Measurements from ENCODE around the gene CAVIN4. TPM values are rescaled to one million over a fixed set of nuclear protein-coding genes. Genes with fewer than 3 reads are reported as not detected.

The CAVIN4 gene
- total and polyA plus RNA-seq, 2 experiments from 2014 or later, result 0.65 to 1.7 TPM

GRCh38 chr9:100573655-100574260 is 4.1 kb upstream of the CAVIN4 start:
- in situ Hi-C loops (cut with MboI), result no loop called here
- peaks cover 55% of the 10 kb centered on the region for H3K4me1 ChIP-seq (ENCODE audit: insufficient read depth)
- peak; percentile 23 for DNase-seq
- no peaks in the 10 kb centered on the region for H3K27me3 ChIP-seq (replicated peaks; ENCODE audit: insufficient read depth)
- H3K36me3 ChIP-seq (ENCODE audit: low read depth), result 0 out of 2 replicates have a peak, but pooled peaks cover 5% of the 10 kb centered on the region
- H4K20me1 ChIP-seq (ENCODE audit: insufficient read depth), result no peaks in the 10 kb centered on the region
- no peaks in the 10 kb centered on the region for H3K9me3 ChIP-seq (ENCODE audit: low read depth)
- H3K9ac ChIP-seq, result no peak overlapping the region
- H2AFZ ChIP-seq, result no peak overlapping the region
- H3K27ac ChIP-seq, result no peak overlapping the region
- no peak for TF ChIP-seq EZH2 (IDR thresholded peaks at IDR 0.05; ENCODE audit: insufficient read depth, poor library complexity, severe bottlenecking)
- TF ChIP-seq EZH2phosphoT487 (IDR thresholded peaks at IDR 0.05; ENCODE audit: insufficient read depth, low read depth), result no peak
- 97 to 99% methylated on average over 3 of the region's 3 CpGs for whole genome bisulfite sequencing, 2 experiments (ENCODE audit: low coverage in 1 of 2, low lambda C conversion rate in 2 of 2, missing lambda C conversion rate in 2 of 2)
- peaks cover 39% of the 10 kb centered on the region for H3F3A ChIP-seq (ENCODE audit: insufficient read depth)
- H3K9me2 ChIP-seq (ENCODE audit: insufficient read depth), result 0 out of 2 replicates have a peak, but pooled peaks cover 5% of the 10 kb centered on the region
- no peak overlapping the region for H3K4me2 ChIP-seq (ENCODE audit: unreplicated experiment)
- no peaks in the 10 kb centered on the region for H3K79me2 ChIP-seq (ENCODE audit: insufficient read depth)
- no peak overlapping the region for H3K4me3 ChIP-seq

GRCh38 chr9:100575006-100575405 is 2.9 kb upstream of the CAVIN4 start:
- Histone ChIP-seq H3K27me3 (replicated peaks; ENCODE audit: insufficient read depth) (no peaks in the 10 kb centered on the region), H3K4me3 (no peak overlapping the region), H3K36me3 (ENCODE audit: low read depth) (0 out of 2 replicates have a peak, but pooled peaks cover 5% of the 10 kb centered on the region), H4K20me1 (ENCODE audit: insufficient read depth) (no peaks in the 10 kb centered on the region), H3K9me2 (ENCODE audit: insufficient read depth) (0 out of 2 replicates have a peak, but pooled peaks cover under 1% of the 10 kb centered on the region), H3K4me1 (ENCODE audit: insufficient read depth) (peaks cover 67% of the 10 kb centered on the region), H3K4me2 (ENCODE audit: unreplicated experiment) (peak overlapping the region; percentile 49), H3K79me2 (ENCODE audit: insufficient read depth) (no peaks in the 10 kb centered on the region), H3F3A (ENCODE audit: insufficient read depth) (peaks cover 39% of the 10 kb centered on the region), H3K27ac (peak overlapping the region; percentile 51), H3K9me3 (ENCODE audit: low read depth) (no peaks in the 10 kb centered on the region), H2AFZ (no peak overlapping the region), H3K9ac (no peak overlapping the region)
- no peak for TF ChIP-seq EZH2phosphoT487 (IDR thresholded peaks at IDR 0.05; ENCODE audit: insufficient read depth, low read depth)
- WGBS, 2 experiments (ENCODE audit: low coverage in 1 of 2, low lambda C conversion rate in 2 of 2, missing lambda C conversion rate in 2 of 2), result 83% methylated on average over 4 of the region's 4 CpGs
- in situ Hi-C loops (cut with MboI), result loop anchor here (25.0 kb wide), 2 partner anchors 238 to 538 kb away; no protein-coding TSS in a partner anchor
- no peak for DNase-seq

- Histone ChIP-seq H3K9ac (no peak overlapping the region), H3K9me2 (ENCODE audit: insufficient read depth) (no peaks in the 10 kb centered on the region), H3K27ac (peak overlapping the region; percentile 51), H3F3A (ENCODE audit: insufficient read depth) (peaks cover 39% of the 10 kb centered on the region), H3K9me3 (ENCODE audit: low read depth) (no peaks in the 10 kb centered on the region), H3K4me2 (ENCODE audit: unreplicated experiment) (peak overlapping the region; percentile 49), H3K27me3 (replicated peaks; ENCODE audit: insufficient read depth) (no peaks in the 10 kb centered on the region), H2AFZ (no peak overlapping the region), H3K4me1 (ENCODE audit: insufficient read depth) (peaks cover 73% of the 10 kb centered on the region), H3K4me3 (0 out of 2 replicates have a peak overlapping the region, but pooled peaks have one; percentile 10), H3K36me3 (ENCODE audit: low read depth) (0 out of 2 replicates have a peak, but pooled peaks cover 5% of the 10 kb centered on the region), H3K79me2 (ENCODE audit: insufficient read depth) (no peaks in the 10 kb centered on the region), H4K20me1 (ENCODE audit: insufficient read depth) (no peaks in the 10 kb centered on the region)
- no peak for TF ChIP-seq EZH2 (IDR thresholded peaks at IDR 0.05; ENCODE audit: insufficient read depth, poor library complexity, severe bottlenecking)
- peak; percentile 79; the same call in 1 of the 2 replicates for TF ChIP-seq EZH2phosphoT487 (IDR thresholded peaks at IDR 0.05; ENCODE audit: insufficient read depth, low read depth)
- in situ Hi-C loops (cut with MboI), result loop anchor here (25.0 kb wide), 2 partner anchors 239 to 539 kb away; no protein-coding TSS in a partner anchor
- DNase-seq, result peak; percentile 81
- 27 to 39% methylated on average over 2 of the region's 2 CpGs for WGBS, 2 experiments (ENCODE audit: low coverage in 1 of 2, low lambda C conversion rate in 2 of 2, missing lambda C conversion rate in 2 of 2)
Measured at GRCh38 chr9:100575765-100576386, 2.0 kb upstream of the CAVIN4 start.

- Histone ChIP-seq H3K79me2 (ENCODE audit: insufficient read depth) (no peaks in the 10 kb centered on the region), H3K27ac (no peak overlapping the region), H3K9me2 (ENCODE audit: insufficient read depth) (no peaks in the 10 kb centered on the region), H3F3A (ENCODE audit: insufficient read depth) (peaks cover 39% of the 10 kb centered on the region), H3K4me2 (ENCODE audit: unreplicated experiment) (peak overlapping the region; percentile 20), H4K20me1 (ENCODE audit: insufficient read depth) (no peaks in the 10 kb centered on the region), H3K9ac (no peak overlapping the region), H3K36me3 (ENCODE audit: low read depth) (0 out of 2 replicates have a peak, but pooled peaks cover 5% of the 10 kb centered on the region), H3K9me3 (ENCODE audit: low read depth) (no peaks in the 10 kb centered on the region), H3K27me3 (replicated peaks; ENCODE audit: insufficient read depth) (no peaks in the 10 kb centered on the region), H3K4me1 (ENCODE audit: insufficient read depth) (peaks cover 88% of the 10 kb centered on the region), H2AFZ (no peak overlapping the region), H3K4me3 (no peak overlapping the region)
- 98 to 100% methylated on average over 1 of the region's 1 CpG for WGBS, 2 experiments (ENCODE audit: low coverage in 1 of 2, low lambda C conversion rate in 2 of 2, missing lambda C conversion rate in 2 of 2)
- no peak for DNase-seq
- TF ChIP-seq EZH2phosphoT487 (IDR thresholded peaks at IDR 0.05; ENCODE audit: insufficient read depth, low read depth) (no peak), EZH2 (IDR thresholded peaks at IDR 0.05; ENCODE audit: insufficient read depth, poor library complexity, severe bottlenecking) (no peak)
- in situ Hi-C loops (cut with MboI), result loop anchor here (25.0 kb wide), 2 partner anchors 241 to 541 kb away; no protein-coding TSS in a partner anchor
Measured at GRCh38 chr9:100578610-100579009, 731 bp downstream of the CAVIN4 start.

Data from GM23248 (cell line).